NOMO-1 treated with dmso at 0.1 percent for 144 hours (cell line): Measurements from ENCODE around the gene ATXN7.
A peak's percentile ranks its signal among the peaks of the same experiment; 100 is the strongest.

ENCODE experiments used
- DNase-seq: peaks from one replicate; lab custom pipeline; 2025; ENCODE audit not compliant: unreplicated experiment; lab: John Stamatoyannopoulos, UW

Gene ATXN7

GRCh38 chr3:63933459-63933858, 69.8 kb downstream of the ATXN7 start:
- DNase-seq, result peak; percentile 57

DNA sequence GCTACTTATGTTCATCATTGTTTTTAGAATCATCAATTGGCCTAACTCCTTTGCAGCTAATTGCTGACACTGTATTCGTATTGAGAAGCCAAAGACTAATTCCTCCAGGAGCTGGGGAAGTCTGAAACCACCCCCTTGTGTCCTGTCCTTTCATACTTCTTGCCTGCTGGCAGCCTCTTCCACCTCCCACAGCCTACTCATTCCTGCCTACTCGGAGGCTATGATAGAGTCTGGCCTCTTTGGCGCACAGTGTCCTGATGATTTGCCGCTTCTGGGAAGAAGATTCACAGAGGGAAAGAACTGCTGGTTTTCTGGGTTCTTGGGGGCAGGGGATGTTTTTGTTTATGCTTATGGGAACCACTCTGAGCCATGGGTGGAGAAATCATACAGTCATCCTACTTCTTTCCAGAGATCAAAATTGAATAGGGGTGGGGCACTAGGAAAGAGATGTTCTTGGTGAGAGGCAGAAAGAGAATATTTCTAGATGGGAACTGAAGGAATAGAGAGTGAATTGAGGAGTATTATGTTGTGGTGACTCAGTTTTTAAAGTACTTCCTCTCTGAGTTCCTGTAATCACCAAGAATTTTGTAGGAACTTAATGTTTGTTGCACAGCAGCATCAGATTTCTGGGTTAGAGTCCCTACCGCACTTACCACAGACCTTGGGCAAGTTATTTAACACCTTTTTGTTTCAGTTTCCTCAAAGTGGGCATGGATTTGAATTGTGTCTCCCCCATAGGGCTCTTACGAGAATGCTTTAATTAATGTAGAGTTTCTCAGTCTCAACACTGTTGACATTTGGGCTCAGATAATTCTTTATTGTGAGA, 70.6 kb downstream of the ATXN7 start:
- DNase-seq, result peak; percentile 93

DNA sequence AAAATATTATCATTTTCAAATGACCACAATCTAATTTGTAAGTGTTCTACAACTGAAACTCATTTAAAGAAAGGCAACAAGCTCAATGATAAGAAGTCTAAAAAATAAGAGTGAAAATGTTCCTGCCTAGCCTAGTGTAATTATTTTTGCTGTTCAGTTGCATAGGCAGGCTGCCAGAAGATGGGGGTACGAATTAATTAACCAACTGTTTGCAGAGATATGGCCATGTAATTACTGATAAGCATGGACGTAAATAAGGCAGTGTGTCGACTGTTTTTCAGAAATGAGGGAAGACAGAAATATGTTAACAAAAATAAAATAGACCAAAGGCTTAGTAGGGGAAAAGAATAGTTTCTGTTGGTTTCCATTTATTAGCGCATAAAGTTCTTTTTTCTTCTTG, 73.3 kb downstream of the ATXN7 start:
- no peak for DNase-seq

DNA sequence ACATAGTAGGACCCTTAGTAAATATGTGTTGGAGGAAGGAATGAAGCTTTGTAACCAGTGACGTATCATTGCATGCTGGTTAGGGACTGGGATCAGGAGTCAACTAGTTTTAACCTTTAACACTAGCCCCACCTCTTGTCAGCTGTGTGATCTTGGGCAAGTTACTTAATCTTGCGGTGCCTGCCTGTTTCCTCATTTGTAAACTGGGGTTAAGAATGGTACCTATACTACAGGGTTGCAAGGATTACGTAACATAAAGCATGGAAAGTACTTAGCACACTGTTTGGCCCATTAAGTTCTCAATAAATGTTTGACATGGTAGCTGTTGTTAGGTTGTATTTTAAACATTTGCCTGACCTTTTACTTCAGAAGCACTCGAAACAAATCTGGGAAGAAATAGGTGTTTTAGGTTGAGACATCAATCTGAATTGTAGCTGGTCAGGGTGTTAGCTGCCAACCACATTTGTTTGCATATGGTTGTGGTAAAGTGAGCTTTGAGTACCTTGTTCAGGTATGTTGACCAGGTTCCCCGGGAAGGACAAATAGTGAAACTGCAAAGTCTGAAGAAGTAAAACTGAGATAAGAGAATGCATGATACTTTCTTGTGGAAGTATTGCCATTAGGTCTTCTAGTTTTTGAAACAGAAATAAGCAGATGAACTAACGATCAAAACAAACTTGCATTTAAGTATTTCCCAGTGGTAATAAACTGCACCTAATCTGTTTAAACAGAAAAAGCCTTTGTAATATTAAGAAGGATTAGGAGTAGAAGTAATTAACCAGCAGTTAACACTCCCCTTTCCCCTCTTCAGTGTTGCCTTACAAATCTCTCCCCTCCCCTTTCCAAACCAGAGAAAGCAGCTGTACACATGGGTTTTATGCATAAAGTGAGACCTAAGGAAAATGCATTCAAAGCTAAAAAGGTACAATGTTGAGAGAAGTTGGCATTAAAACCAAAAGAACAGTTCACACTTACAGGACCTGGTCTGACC, 74.3 kb downstream of the ATXN7 start:
- peak; percentile 74 for DNase-seq

DNA sequence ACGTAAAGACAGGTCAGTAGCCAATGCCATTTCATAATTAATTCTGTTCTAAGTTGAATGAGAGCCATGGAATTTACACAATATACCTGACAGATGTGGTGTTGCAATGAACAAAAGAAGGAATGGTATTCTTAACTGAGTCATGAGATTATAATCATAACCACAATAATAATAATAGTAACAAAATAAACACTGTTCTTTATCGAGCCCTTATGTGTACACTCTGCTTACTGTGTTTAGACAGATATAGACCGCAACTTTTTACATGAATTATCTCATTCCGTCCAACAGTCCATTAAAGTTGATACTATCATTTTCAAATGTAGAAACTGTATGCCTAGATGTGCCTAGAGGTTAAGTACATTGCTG, 76.7 kb downstream of the ATXN7 start:
- no peak for DNase-seq

GRCh38 chr3:63942528-63942927, 78.9 kb downstream of the ATXN7 start:
- DNase-seq, result no peak

- no peak for DNase-seq
Measured at GRCh38 chr3:63943678-63944077, 80.0 kb downstream of the ATXN7 start.

DNA sequence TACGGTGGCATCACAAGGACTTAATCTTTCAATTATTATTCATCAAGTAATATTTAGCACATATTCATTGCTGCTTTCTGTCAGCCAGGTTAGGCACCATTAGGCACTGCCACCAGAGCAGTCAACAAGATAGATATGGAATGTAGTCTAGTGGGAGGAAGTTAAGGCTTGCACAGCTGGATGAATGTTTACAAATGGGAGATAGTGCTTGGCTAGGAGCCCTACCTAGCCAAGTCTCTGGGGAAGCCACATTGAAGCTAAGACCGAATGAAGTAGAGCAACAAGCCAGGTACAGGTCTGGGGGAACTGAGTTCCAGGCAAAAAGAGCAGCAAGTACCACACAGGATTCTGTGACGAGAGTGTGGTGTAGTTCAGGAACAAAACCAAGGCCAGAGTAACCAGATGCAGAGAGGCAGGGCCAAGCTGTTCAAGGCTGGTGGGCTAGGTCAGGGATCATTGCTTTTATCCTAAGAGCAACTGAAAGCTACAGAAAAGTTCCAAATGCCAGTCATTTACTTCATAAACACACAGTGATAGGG, 82.0 kb downstream of the ATXN7 start:
- DNase-seq, result no peak

GRCh38 chr3:63946753-63947152, 83.1 kb downstream of the ATXN7 start:
- DNase-seq, result no peak

DNA sequence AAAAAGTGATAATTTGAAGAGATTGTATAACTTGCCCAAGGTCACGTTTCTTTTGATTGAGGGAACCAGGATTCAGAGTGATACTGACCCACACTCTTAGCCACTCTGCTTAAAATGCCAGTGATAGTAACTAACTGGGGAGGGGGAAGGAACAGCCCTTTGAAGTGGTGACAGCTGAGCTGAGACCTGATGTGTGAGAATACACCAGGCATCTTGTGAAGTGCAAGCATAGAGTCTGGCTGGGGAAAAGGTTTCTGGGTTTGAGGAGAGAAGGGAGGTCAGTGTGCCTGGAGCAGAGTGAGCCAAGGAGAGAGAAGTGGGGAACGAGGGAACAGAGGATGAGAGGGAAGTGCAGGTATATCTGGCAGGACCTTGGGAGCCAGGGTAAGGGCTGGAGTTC, 83.9 kb downstream of the ATXN7 start:
- no peak for DNase-seq

DNA sequence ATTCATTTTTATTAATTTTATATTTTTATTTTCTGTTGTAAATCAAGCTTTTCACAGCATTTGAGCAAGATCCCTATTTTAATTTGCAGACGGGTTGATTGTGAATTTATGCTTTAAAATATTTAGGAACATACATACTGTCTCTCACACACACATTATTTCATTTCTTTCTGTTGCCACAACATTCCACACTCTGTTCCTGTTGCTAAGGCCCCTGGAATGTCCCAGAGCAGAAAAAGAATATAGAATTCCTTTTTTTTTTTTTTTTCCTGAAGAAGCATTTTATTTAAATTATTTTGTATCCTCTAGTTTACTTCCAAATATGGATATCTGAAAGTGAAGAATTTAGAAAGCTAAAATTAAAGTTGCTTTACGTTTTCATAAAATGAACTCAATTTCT, 85.3 kb downstream of the ATXN7 start:
- no peak for DNase-seq

DNA sequence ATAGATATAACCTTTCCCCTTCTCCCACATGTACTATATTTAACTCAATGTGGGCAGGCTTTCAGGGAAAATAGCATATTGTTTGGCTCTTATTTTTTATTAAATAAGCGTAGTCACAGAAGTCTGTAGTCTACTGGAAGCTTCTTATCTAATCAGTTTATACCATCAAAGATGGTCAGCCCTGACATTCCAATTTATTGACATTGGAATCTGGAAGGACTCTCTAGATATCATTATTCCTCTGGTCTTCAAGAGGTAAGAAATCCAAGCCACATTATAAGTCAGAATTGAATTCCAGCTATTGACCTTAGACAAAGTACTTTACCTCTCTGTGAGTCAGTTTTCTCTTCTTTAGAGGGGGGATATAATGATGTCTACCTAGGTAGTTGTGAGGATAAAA, 87.0 kb downstream of the ATXN7 start:
- DNase-seq, result no peak

- no peak for DNase-seq
Measured at GRCh38 chr3:63951492-63952247, 88.0 kb downstream of the ATXN7 start.

GRCh38 chr3:63952248-63952594, 88.6 kb downstream of the ATXN7 start:
- DNase-seq, result no peak

DNA sequence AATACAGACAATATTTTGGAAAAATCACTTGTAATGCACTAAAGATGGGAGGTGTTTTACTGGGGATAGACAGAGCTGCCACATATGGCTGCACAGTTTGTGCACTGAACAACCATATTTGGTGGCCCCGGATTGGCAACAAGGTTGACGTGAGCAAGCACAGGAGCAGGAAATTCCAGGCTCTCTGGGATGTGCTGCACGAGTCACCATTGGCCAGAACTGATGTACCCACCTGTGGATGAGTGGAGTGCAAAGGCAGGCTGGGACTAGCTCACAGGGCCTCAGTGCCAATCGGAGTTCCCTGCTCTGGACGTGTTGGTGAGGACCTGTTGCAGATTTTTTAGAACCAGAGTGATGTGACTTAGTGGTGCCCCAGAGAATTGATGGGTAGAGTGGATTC, 90.5 kb downstream of the ATXN7 start:
- no peak for DNase-seq

DNA sequence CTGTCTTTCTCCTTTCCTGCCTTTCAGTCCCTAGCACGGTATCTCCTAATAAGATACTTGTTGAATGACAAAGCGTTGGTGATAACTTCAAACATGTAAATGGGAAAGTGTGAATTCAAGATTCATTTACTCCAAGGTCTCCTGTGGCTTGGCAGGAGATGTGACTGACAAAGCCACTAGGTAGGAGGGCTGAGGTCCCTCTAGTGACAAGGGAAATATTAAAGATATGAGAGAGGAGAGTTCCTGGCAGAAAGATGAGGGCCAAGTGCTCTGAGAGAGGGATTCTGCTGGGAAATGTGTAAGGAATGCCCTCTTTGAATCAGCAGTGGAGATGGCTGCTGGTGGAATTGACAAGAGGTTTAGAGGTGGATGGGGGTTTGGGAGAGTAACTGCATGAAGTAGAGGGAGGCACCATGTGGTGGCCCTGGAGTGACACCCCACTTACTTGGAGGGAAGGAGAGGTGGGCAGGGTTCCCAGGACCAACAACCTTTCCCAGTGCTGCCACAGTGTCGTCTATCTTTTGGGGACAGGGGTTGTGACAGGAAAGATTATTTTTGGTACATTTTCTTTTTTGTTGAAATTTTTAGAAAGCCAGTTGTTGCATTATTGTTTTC, 91.5 kb downstream of the ATXN7 start:
- no peak for DNase-seq

- no peak for DNase-seq
Measured at GRCh38 chr3:63955830-63956545, 92.3 kb downstream of the ATXN7 start.

GRCh38 chr3:63959146-63959545, 95.5 kb downstream of the ATXN7 start:
- no peak for DNase-seq

- DNase-seq, result no peak
Measured at GRCh38 chr3:63960048-63960711, 96.5 kb downstream of the ATXN7 start.

GRCh38 chr3:63961891-63962290, 98.2 kb downstream of the ATXN7 start:
- no peak for DNase-seq
